Activated naive CD4-positive, alpha-beta T cell treated with anti-CD3 and anti-CD28 coated beads, Interleukin-2, amount 10 ng/mL, durations not matched to agents 7 days and 5 days (primary cell): ENCODE results near the gene NOS3.

ENCODE experiments used
- CTCF ChIA-PET: fragments of 350-600 bp; sonication (Branson Sonifier 250); formaldehyde crosslinking; loops from one replicate; lab custom pipeline; 2021; ENCODE audit warnings: antibody characterized with exemption; lab: Charles Lee
- DNase-seq: peaks from one replicate; pipeline ENCODE4 v3.0.0-alpha.2; 2020
- H3K27ac Mint-ChIP-seq: one replicate; pipeline ENCODE4 v1.8.0; 2021; ENCODE audit warnings: mild to moderate bottlenecking, moderate library complexity, mixed read lengths
- H3K27me3 Mint-ChIP-seq: one replicate; pipeline ENCODE4 v1.8.0; 2021; ENCODE audit warnings: mild to moderate bottlenecking, mixed read lengths
- H3K36me3 Mint-ChIP-seq: one replicate; pipeline ENCODE4 v1.8.0; 2021; ENCODE audit warnings: mixed read lengths
- H3K4me1 Mint-ChIP-seq: one replicate; pipeline ENCODE4 v1.8.0; 2021; ENCODE audit warnings: mixed read lengths
- H3K4me3 Mint-ChIP-seq: one replicate; pipeline ENCODE4 v1.8.0; 2021; ENCODE audit warnings: mild to moderate bottlenecking, moderate library complexity, mixed read lengths
- H3K9me3 Mint-ChIP-seq: one replicate; pipeline ENCODE4 v1.8.0; 2021; ENCODE audit warnings: mixed read lengths

The NOS3 gene

DNA sequence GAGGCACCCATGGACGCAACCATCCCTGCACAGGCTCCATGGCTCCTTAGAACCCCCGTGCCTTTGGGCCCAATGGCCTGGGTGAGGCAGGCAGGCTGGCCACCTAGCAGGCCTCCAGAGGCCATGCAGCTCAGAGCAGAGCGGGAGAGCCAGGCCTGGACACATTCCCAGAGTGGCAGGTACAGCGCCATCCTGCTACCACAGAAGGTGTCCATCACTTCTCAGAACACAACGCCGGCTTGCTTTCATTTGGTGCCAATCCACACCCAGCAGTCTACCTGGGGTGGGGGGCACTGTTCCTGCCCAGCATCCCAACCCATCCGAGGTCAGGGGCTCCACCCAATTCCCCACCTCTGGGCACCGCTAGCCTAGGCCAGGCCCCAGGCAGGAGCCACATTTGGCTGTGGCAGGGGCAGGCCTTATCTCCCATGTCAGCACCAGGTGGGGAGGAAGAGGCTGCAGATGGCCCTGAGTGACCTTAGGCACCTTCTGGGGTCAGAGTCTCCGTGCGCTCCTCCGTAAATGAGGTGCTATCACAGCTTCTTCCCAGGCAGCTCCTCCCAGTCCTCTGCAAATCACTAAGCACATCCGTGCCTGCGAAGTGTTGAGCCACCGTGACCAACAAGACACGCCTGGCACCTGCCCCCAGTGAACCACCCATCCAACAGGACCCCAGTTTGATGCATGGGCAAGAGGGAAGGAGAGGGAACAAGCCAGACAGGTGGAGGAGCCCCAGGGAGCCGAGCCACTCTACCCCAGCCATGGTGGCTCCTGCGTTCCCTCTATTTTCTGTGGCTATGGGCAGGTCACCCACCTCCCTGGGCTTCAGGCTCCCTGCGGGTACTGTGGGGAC is 26.9 kb upstream of the NOS3 start:
- H3K4me3 Mint-ChIP-seq, result no peak overlapping the region
- peaks cover 20% of the 10 kb centered on the region for H3K4me1 Mint-ChIP-seq
- CTCF ChIA-PET, result interaction anchor here (0.8 to 6.3 kb wide), 17 partner anchors 10 to 175 kb away, joined by 3 to 91 read pairs (median 5); partner anchors contain the start of gene NOS3
- no peaks in the 10 kb centered on the region for H3K36me3 Mint-ChIP-seq
- no peak for DNase-seq
- no peak overlapping the region for H3K27ac Mint-ChIP-seq
- H3K27me3 Mint-ChIP-seq, result peaks cover 68% of the 10 kb centered on the region
- no peaks in the 10 kb centered on the region for H3K9me3 Mint-ChIP-seq

DNA sequence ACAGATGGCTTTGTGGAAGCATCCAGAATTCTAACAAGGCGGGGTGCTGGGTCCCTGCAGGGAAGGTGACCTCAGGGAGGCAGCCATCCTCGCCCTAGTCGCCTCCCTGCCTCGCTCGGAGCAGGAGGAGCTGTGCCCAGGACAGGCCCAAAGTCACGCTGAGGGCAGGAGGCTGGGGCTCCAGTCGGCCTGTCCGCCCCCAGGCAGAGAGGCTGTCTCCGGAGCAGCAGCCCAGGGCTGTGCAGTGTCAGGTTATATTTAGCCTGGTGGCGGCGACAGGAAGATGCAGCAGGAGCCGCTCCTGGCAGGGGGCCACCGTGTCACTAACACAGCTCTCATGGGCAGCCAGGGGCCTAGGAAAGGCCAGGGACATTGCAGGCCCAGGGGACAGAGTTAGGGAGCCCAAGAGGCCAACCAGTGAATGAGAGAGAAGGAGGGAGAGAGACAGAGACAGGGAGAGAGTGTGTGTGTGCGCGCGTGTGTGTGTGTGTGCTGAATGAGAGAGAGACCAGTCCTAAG is 26.2 kb upstream of the NOS3 start:
- CTCF ChIA-PET, result interaction anchor here (0.8 to 6.3 kb wide), 4 partner anchors 9 to 146 kb away, joined by 3 to 91 read pairs (median 4); no protein-coding TSS in a partner anchor
- DNase-seq, result no peak
- H3K27me3 Mint-ChIP-seq, result peaks cover 67% of the 10 kb centered on the region

DNA sequence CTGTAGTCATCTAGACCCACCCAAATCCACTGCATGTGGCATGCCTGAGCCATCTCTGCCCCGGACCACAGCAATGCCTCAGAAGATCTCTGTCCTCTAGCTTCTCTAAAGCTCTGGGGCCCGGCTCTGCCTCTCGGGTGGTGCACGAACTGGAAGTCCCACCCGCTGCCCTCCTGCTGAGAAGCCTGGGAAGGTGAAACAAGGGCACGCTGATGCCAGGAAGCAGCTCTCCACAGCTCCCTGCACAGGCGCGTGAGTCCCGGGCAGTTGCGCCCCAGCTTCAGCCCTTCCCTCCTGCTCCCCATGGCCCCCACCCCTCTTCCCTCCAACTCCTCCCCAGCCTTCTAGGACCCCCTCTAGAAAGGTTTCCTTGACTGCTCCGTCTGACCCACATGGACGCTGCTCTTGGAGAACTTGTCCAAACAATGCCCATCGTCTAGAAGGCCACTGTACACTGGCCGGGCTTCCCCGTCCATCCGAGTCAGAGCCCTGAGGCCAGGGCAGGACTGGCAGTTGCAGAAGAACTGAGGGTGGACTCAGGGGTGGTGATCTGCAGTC is 25.5 kb upstream of the NOS3 start:
- Mint-ChIP-seq H3K4me1 (peaks cover 23% of the 10 kb centered on the region), H3K27ac (no peak overlapping the region), H3K9me3 (no peaks in the 10 kb centered on the region), H3K36me3 (no peaks in the 10 kb centered on the region), H3K27me3 (peaks cover 69% of the 10 kb centered on the region), H3K4me3 (no peak overlapping the region)
- DNase-seq, result no peak
- CTCF ChIA-PET, result interaction anchor here (0.6 to 6.3 kb wide), 3 partner anchors 19 to 145 kb away, joined by 3 to 91 read pairs (median 3); no protein-coding TSS in a partner anchor

More for the DNA sequence above, 26.2 kb upstream of the NOS3 start:
- Mint-ChIP-seq H3K27ac (no peak overlapping the region), H3K9me3 (no peaks in the 10 kb centered on the region), H3K36me3 (no peaks in the 10 kb centered on the region), H3K4me1 (peaks cover 21% of the 10 kb centered on the region), H3K4me3 (no peak overlapping the region)

DNA sequence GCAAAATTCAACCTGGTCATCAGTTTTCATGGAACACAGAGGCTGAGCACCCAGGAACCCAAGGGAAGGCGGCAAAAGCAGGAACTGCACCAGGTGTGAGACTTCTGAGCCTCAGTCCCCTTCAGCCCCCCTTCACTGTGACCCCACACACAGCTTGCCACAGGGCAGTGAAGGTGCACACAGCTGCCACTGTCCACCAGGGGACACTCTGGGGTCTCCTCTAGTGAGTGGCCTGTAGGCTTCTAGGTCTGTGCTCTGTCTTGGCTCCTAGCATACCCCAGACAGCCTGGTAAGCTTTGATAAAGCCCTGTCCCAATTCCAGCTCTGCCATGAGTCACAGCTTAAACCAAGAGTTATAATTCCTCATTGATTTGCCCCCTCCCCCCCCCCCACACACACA is 24.8 kb upstream of the NOS3 start:
- Mint-ChIP-seq H3K9me3 (no peaks in the 10 kb centered on the region), H3K36me3 (no peaks in the 10 kb centered on the region), H3K27me3 (peaks cover 69% of the 10 kb centered on the region), H3K27ac (no peak overlapping the region), H3K4me1 (peaks cover 22% of the 10 kb centered on the region), H3K4me3 (no peak overlapping the region)
- CTCF ChIA-PET, result interaction anchor here (0.6 to 6.3 kb wide), 2 partner anchors 19 to 52 kb away, joined by 3 to 91 read pairs; no protein-coding TSS in a partner anchor
- DNase-seq, result no peak

DNA sequence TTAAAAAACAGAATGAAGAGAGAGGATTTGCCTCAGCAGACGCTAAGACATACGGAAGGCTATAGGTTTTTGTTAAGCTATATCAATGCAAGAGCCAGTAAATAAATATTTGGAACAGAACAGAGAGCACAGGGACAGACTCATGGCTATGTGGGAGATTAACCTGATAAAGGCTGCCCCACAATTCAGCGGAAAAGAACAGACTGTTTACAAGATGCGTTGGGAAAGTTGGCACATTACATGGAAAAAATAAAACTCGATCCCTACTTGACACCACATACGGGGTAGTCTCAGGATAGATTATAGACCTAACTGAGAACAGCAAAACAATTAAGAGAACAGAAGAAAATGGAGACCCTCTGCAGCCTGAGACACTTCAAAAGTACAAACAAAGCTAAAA is 23.5 kb upstream of the NOS3 start:
- DNase-seq, result no peak
- no peak overlapping the region for H3K4me3 Mint-ChIP-seq
- H3K27ac Mint-ChIP-seq, result no peak overlapping the region
- H3K4me1 Mint-ChIP-seq, result peaks cover 25% of the 10 kb centered on the region
- peaks cover 64% of the 10 kb centered on the region for H3K27me3 Mint-ChIP-seq
- no peaks in the 10 kb centered on the region for H3K36me3 Mint-ChIP-seq
- no peaks in the 10 kb centered on the region for H3K9me3 Mint-ChIP-seq
- CTCF ChIA-PET, result interaction anchor here (1.0 to 1.6 kb wide), 4 partner anchors 16 to 142 kb away, joined by 3 to 6 read pairs (median 4); no protein-coding TSS in a partner anchor

DNA sequence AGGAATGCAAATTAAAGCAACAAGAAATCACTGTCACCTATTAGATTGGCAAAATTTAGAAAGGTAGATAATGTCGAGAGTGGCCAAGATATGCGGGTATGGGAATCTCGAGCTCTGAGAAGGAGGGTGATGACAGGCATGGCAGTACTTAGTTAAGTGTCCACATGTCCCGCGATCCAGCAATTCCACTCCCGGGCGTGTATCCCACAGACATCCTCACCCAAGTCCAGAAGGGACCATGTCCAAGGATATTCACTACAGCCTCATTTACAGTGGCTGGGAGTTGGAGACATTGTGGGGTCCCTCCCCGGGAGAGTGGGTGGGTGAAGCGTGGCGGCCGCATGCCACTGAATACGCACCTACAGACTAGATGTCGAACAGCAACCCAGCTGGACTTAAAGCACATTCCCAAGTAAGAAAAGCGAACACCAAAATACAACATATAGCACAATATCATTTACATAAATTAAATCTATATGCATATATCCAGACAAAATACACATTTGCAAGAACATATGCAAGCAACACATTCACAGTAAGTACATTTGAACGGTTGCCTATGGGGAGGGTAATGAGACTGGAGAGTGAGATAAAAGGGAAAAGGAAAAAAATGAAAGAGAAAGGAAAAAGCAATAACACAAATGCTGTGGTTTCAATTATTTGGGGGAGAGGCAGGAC is 22.6 kb upstream of the NOS3 start:
- CTCF ChIA-PET, result interaction anchor here (1.3 to 1.6 kb wide), 4 partner anchors 15 to 50 kb away, joined by 3 to 6 read pairs (median 4); no protein-coding TSS in a partner anchor
- Mint-ChIP-seq H3K4me3 (no peak overlapping the region), H3K36me3 (no peaks in the 10 kb centered on the region), H3K9me3 (no peaks in the 10 kb centered on the region), H3K27ac (no peak overlapping the region), H3K27me3 (peaks cover 55% of the 10 kb centered on the region), H3K4me1 (peaks cover 26% of the 10 kb centered on the region)
- DNase-seq, result no peak

DNA sequence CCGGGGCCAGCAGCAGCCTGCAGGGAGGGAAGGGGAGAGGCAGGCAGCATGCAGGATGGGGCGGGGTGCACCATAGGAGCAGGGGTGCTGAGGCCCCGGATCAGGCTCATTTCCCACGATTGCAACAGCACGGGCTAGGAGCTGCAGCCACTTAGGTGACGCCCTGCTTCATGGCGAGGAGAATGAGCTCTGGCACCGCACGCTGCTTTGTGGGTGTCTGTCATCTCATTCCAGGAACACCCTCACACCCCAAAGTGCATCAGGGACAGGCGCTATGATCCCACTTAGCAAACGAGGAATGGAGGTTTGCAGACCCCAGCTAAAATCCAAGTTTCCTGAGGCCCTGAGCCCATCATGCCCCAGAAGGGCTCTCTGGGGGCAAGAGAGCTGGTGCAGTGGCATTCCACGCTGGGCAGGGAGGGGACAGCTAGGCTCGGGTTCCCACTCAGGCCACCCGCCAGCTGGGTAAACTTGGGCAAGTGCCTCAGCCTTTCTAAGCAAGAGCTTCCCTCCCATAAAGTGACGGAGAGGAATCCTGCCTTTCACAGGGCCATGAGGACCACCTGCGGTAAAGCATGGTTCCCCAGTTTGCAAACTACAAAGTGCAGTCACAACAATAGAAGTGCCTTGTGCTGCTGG is 22.0 kb upstream of the NOS3 start:
- CTCF ChIA-PET, result interaction anchor here (0.6 to 1.6 kb wide), 4 partner anchors 9 to 50 kb away, joined by 3 to 4 read pairs (median 4); no protein-coding TSS in a partner anchor
- DNase-seq, result no peak
- no peaks in the 10 kb centered on the region for H3K9me3 Mint-ChIP-seq
- H3K36me3 Mint-ChIP-seq, result no peaks in the 10 kb centered on the region
- peaks cover 55% of the 10 kb centered on the region for H3K27me3 Mint-ChIP-seq
- no peak overlapping the region for H3K27ac Mint-ChIP-seq
- H3K4me3 Mint-ChIP-seq, result no peak overlapping the region
- peaks cover 32% of the 10 kb centered on the region for H3K4me1 Mint-ChIP-seq

DNA sequence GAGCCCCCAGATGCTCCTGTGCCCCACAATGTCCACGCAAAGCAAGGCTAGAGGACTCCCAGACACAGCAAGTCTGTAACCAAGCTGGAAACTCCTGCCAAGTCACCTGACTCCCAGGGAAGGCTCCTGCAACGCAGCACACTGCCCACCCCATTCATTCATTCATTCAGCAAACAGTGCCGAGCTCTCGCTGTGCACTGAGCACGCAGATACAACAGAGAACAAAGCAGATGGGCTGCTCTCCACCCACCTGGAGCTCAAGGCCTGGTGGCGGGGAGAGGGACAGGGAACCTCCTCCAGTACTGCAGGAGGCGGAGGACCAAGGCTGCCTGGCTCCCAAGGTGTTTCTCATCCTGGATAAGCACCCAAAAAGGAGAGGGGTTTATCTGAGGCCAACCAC is 21.3 kb upstream of the NOS3 start:
- no peak overlapping the region for H3K27ac Mint-ChIP-seq
- CTCF ChIA-PET, result interaction anchor here (0.6 to 1.6 kb wide), 5 partner anchors 10 to 71 kb away, joined by 3 to 4 read pairs (median 3); no protein-coding TSS in a partner anchor
- H3K9me3 Mint-ChIP-seq, result no peaks in the 10 kb centered on the region
- H3K4me3 Mint-ChIP-seq, result no peak overlapping the region
- H3K4me1 Mint-ChIP-seq, result peaks cover 39% of the 10 kb centered on the region
- no peaks in the 10 kb centered on the region for H3K36me3 Mint-ChIP-seq
- peaks cover 56% of the 10 kb centered on the region for H3K27me3 Mint-ChIP-seq
- DNase-seq, result no peak

DNA sequence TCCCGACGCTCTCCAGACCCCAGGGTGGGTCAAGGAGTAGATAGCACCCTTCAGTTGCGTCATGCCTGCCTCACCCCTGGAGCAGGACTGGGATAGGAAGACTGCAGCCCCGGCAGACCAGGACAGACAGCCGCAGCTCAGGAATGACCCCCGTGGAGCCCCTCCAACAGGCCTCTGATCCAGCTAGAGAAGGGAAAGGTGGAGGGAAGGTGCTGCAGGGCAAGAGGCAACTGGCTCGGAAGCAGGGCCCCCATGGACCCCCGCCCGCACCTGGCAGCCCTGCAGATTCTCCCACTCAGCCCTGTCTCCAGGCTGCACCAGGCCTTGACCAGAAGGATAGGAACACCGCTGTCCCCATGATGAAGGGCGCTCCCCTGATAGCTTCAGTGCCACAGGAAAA is 20.4 kb upstream of the NOS3 start:
- Mint-ChIP-seq H3K36me3 (no peaks in the 10 kb centered on the region), H3K4me3 (no peak overlapping the region), H3K9me3 (no peaks in the 10 kb centered on the region), H3K27me3 (peaks cover 53% of the 10 kb centered on the region), H3K27ac (no peak overlapping the region), H3K4me1 (peaks cover 45% of the 10 kb centered on the region)
- CTCF ChIA-PET, result interaction anchor here (0.8 to 1.5 kb wide), 5 partner anchors 8 to 72 kb away, joined by 3 to 5 read pairs (median 3); no protein-coding TSS in a partner anchor
- no peak for DNase-seq

DNA sequence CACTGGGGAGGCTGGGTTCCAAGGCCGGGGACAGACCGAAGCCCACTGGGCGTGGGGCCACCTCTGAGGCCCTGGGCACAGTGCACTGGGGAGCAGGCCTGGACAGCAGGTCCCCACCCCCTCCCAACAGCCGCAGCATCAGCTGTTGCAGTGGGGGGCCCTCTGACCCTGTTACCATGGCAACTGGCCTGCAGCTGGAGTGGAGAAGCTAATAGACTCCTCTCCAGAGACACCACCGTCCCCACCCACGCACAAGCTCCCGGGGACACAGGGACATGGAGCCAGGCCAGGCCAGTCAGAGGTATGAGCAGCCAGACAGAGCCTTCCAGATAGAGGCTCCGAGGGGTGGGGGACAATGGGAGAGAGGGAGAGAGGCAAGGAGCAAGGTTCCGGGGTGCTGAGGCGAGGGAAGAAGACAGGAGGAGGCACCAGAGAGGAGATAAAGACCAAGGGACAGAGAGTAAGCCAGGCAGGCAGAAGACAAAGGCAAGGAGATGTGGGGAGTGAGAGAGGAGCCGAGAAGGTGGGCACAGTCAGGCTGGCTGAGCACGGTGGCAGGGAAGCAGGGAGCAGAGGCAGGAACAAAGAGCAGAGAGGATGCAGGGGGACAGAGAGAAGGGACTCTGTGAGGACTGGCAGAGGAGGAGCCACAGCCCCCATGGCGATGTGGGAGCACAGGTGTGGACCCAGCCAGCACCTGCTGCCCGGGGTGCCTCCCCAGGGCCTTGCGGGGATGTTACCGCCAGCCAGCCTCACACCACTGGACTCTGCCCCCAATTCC is 19.4 kb upstream of the NOS3 start:
- Mint-ChIP-seq H3K4me1 (peaks cover 53% of the 10 kb centered on the region), H3K27ac (no peak overlapping the region), H3K27me3 (peaks cover 56% of the 10 kb centered on the region), H3K9me3 (no peaks in the 10 kb centered on the region), H3K4me3 (no peak overlapping the region), H3K36me3 (no peaks in the 10 kb centered on the region)
- CTCF ChIA-PET, result interaction anchor here (1.5 kb wide), 1 partner anchor 9 kb away, joined by 5 read pairs; no protein-coding TSS in a partner anchor
- DNase-seq, result no peak

DNA sequence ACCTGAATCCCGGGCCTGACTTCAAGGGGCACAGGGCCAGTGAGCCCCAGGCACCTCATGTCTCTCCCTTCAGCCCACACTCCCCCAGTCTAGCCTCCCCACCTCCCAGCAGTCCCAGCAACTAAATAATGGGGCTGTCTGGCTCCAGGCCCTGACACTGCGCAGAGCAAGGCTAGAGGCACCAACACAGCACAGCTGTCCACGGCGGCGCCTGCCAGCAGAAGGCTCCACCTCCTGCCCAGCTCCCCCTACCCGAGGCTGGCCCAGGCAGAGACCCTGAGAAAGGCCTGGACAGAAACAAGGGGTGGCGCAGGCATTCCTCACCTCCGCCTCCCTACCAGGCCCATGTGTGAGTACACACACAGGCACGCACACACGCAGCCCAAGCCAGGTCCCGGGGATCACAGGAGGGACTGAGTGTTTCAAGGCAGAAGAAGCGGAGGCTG is 18.8 kb upstream of the NOS3 start:
- no peak overlapping the region for H3K4me3 Mint-ChIP-seq
- H3K27ac Mint-ChIP-seq, result no peak overlapping the region
- no peak for DNase-seq
- peaks cover 4% of the 10 kb centered on the region for H3K36me3 Mint-ChIP-seq
- no peaks in the 10 kb centered on the region for H3K9me3 Mint-ChIP-seq
- CTCF ChIA-PET, result no interaction called here
- peaks cover 58% of the 10 kb centered on the region for H3K4me1 Mint-ChIP-seq
- peaks cover 62% of the 10 kb centered on the region for H3K27me3 Mint-ChIP-seq

DNA sequence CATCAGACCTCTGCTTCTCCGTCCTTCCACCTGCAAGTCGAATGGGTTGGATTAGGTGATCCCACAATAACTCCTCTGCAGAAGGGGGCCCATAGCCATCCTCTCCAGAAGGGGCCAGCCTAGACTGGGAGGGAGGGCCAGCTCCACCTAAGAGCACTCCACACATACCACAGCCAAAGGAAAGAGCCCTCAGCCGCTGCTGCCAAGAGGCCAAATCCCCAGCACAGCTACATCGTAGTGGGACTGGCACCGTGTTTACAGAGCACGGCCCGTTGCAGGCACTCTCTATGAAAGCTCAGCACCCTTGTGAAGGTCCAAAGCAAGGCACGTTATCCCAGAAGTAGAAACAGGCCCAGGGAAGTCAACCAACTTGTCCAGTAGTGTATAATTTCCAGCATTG is 18.1 kb upstream of the NOS3 start:
- Mint-ChIP-seq H3K27ac (no peak overlapping the region), H3K9me3 (no peaks in the 10 kb centered on the region), H3K4me1 (peaks cover 62% of the 10 kb centered on the region), H3K36me3 (peaks cover 5% of the 10 kb centered on the region), H3K4me3 (no peak overlapping the region), H3K27me3 (peaks cover 68% of the 10 kb centered on the region)
- CTCF ChIA-PET, result interaction anchor here (1.3 kb wide), 1 partner anchor 11 kb away, joined by 5 read pairs; no protein-coding TSS in a partner anchor
- DNase-seq, result no peak
